T-helper 22 cell (primary cell): Measurements from ENCODE around the gene MRPL12.

Experiments
- DNase-seq: peaks from one replicate; pipeline ENCODE4 v3.0.0-alpha.2; 2020; ENCODE audit warnings: low read depth

MRPL12 gene

GRCh38 chr17:81740395-81740961 is 37.3 kb downstream of the MRPL12 start:
- DNase-seq = no peak

GRCh38 chr17:81741049-81741593 is 38.0 kb downstream of the MRPL12 start:
- no peak for DNase-seq

GRCh38 chr17:81741594-81742452 is 38.7 kb downstream of the MRPL12 start:
- DNase-seq = no peak
